Activated CD4-positive, alpha-beta T cell treated with anti-CD3 and anti-CD28 coated beads, Interleukin-2, amount 50 U/mL, for 4 hours (primary cell): ENCODE measurements around the gene PCDHA7.
"Not testable (repeated sequence)": the region's sequence is repeated elsewhere in the genome, so short reads cannot be mapped to it uniquely, and the experiment has no call there.

ENCODE experiments used
- DNase-seq, 2 experiments: peaks; one replicate each; pipeline ENCODE4 v3.0.0-alpha.2; 2020

Gene PCDHA7

GRCh38 chr5:140862441-140863295, 28.6 kb downstream of the PCDHA7 start:
- DNase-seq: no peak

DNA sequence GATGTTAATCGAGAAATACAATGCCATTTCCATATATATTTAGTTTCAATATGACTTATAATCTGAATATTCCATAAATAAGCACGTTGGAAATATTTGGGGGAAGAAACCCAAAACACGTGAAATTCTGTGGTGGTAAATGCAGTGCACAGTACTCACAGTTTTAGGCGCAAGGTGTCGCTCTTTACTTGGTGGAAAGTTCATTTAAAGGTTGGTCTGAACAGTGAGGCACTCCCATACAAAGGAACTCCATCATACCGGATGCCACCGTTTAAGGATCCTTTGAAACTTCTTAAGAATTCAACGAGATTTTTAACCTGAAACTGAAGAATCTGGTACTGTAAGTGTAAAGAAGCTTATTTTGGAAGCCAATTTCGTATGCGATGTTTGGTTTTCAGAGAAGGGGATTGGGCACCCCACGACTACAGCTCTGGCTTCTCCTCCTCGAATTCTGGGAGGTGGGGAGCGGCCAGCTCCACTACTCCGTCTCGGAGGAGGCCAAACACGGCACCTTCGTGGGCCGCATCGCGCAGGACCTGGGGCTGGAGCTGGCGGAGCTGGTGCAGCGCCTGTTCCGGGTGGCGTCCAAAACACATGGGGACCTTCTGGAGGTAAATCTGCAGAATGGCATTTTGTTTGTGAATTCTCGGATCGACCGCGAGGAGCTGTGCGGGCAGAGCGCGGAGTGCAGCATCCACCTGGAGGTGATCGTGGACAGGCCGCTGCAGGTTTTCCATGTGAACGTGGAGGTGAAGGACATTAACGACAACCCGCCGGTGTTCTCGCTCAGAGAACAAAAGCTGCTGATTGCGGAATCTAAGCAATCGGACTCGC, 34.9 kb downstream of the PCDHA7 start, which contains the start of gene PCDHA11:
Gene PCDHA11 (plus strand): TSS at position 237 of the 834 bp plus-strand sequence. CDS start 147 bp downstream, at position 384.
- no peak for DNase-seq

GRCh38 chr5:140869555-140869886, 35.5 kb downstream of the PCDHA7 start:
- no peak for DNase-seq

DNA sequence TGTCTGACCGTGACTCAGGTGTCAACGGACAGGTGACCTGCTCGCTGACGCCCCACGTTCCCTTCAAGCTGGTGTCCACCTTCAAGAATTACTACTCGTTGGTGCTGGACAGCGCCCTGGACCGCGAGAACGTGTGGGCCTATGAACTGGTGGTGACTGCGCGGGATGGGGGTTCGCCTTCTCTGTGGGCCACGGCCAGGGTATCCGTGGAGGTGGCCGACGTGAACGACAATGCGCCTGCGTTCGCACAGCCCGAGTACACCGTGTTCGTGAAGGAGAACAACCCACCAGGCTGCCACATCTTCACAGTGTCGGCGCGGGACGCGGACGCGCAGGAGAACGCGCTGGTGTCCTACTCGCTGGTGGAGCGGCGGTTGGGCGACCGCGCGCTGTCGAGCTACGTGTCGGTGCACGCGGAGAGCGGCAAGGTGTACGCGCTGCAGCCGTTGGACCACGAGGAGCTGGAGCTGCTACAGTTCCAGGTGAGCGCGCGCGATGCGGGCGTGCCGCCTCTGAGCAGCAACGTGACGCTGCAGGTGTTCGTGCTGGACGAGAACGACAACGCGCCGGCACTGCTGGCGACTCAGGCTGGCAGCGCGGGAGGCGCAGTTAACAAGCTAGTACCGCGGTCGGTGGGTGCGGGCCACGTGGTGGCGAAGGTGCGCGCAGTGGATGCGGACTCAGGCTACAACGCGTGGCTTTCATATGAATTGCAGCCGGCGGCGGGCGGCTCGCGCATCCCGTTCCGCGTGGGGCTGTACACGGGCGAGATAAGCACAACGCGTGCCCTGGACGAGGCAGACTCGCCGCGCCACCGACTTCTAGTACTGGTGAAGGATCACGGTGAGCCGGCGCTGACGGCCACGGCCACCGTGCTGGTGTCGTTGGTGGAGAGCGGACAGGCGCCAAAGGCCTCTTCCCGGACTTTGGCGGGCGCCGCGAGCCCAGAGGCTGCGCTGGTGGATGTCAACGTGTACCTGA, 36.4 kb downstream of the PCDHA7 start:
- DNase-seq: no peak

DNA sequence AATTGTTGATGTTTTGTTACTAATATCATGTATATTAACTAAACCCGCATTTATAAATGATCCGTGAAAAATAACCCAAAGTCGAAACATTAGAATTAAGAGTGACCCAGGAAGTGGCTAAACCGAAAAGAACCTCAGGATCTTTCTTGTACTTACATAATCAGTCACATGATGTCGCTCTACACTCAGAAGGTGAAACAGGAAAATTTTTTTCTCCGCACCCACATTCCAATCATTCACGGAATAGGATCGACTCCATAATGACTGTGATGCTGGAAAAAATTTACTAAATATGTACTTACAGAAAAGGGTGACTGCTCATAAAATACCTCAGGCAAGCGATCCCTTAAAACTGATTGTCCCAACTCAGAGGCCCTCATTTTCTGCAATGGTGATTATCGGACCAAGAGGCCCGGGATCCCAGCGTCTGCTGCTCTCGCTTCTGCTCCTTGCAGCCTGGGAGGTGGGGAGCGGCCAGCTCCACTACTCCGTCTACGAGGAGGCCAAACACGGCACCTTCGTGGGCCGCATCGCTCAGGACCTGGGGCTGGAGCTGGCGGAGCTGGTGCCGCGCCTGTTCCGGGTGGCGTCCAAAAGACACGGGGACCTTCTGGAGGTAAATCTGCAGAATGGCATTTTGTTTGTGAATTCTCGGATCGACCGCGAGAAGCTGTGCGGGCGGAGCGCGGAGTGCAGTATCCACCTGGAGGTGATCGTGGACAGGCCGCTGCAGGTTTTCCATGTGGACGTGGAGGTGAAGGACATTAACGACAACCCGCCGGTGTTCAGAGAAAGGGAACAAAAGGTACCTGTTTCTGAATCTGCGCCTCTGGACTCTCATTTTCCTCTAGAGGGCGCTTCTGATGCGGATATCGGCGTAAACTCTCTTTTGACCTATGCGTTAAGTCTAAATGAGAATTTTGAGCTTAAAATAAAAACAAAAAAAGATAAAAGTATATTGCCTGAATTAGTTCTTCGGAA, 41.3 kb downstream of the PCDHA7 start, which contains the start of gene PCDHA12:
Gene PCDHA12 (plus strand): TSS at position 224 of the 981 bp plus-strand sequence. CDS start 165 bp downstream, at position 389.
- DNase-seq: no peak

DNA sequence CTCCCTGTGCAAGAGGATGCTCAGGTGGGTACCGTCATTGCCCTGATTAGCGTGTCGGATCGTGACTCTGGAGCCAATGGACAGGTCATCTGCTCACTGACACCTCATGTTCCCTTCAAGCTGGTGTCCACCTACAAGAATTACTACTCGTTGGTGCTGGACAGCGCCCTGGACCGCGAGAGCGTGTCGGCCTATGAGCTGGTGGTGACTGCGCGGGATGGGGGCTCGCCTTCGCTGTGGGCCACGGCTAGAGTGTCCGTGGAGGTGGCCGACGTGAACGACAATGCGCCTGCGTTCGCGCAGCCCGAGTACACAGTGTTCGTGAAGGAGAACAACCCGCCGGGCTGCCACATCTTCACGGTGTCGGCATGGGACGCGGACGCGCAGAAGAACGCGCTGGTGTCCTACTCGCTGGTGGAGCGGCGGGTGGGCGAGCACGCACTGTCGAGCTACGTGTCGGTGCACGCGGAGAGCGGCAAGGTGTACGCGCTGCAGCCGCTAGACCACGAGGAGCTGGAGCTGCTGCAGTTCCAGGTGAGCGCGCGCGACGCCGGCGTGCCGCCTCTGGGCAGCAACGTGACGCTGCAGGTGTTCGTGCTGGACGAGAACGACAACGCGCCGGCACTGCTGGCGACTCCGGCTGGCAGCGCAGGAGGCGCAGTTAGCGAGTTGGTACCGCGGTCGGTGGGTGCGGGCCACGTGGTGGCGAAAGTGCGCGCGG, 42.6 kb downstream of the PCDHA7 start:
- DNase-seq: not testable (repeated sequence)

GRCh38 chr5:140877262-140877581, 43.2 kb downstream of the PCDHA7 start:
- no peak for DNase-seq

DNA sequence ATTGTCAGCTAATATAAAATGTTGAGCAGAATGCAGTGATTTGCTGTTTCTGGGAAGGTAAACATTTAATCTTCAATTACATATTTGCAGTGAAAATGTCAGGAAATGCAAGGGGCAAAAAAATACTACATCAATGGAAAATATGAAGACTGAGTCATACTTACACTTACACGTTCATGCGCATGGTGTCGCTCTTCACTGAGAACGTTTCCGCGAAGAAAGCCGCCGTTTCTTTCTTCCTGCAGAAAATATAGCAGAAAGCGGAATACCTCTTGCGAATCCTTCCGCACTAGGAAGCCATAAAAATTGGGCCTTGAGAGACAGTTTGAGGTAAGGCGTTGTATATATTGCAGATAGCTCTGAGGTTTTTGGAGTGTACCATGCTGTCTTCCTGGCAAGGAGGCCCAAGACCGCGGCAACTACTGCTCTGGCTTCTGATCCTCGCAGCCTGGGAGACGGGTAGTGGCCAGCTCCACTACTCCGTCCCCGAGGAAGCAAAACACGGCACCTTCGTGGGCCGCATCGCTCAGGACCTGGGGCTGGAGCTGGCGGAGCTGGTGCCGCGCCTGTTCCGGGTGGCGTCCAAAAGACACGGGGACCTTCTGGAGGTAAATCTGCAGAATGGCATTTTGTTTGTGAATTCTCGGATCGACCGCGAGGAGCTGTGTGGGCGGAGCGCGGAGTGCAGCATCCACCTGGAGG, 48.0 kb downstream of the PCDHA7 start, which contains the start of gene PCDHA13:
Gene PCDHA13 (plus strand): TSS at position 236 of the 702 bp plus-strand sequence. CDS start 145 bp downstream, at position 381.
- DNase-seq: no peak

- no peak for DNase-seq
Observed at GRCh38 chr5:140882591-140882899, 48.5 kb downstream of the PCDHA7 start.

- DNase-seq: no peak
Observed at GRCh38 chr5:140883373-140883772, 49.3 kb downstream of the PCDHA7 start.

GRCh38 chr5:140883927-140884697, 50.0 kb downstream of the PCDHA7 start:
- DNase-seq: no peak
